Tibial artery (tissue), 4 donors: Measurements from ENCODE around the gene DPM3.
"Not testable (repeated sequence)": the region's sequence is repeated elsewhere in the genome, so short reads cannot be mapped to it uniquely, and the experiment has no call there.

Experiments used
- DNase-seq, 2 donors: peaks; one replicate each; pipeline ENCODE4 v3.0.0-alpha.2; 2019
- H3K27ac ChIP-seq, 2 donors: fragments of 200-600 bp; sonication (generic) in 1 of 2; 1 replicate in 1 of 2; 2 replicates in 1 of 2; pipeline ENCODE4 v1.5.1; 2018 to 2019; ENCODE audit warnings: mild to moderate bottlenecking in 1 of 2
- H3K27me3 ChIP-seq, 2 donors: fragments of 200-600 bp; sonication (generic) in 1 of 2; one replicate each; pipeline versions ENCODE4 v1.5.1 to v1.6.0; 2016 to 2019
- H3K36me3 ChIP-seq, 3 donors: fragments of 200-600 bp; sonication (generic) in 2 of 3; one replicate each; pipeline ENCODE4 v1.5.1; 2016 to 2019; ENCODE audit warnings: mild to moderate bottlenecking in 2 of 3
- H3K4me1 ChIP-seq, 4 donors: fragments of 200-600 bp; sonication (generic) in 2 of 4; 1 replicate in 3 of 4; 2 replicates in 1 of 4; pipeline ENCODE4 v1.5.1; 2016 to 2019
- H3K4me3 ChIP-seq, 2 donors: fragments of 200-600 bp; sonication (generic) in 1 of 2; 1 replicate in 1 of 2; 2 replicates in 1 of 2; pipeline ENCODE4 v1.5.1; 2018 to 2019; ENCODE audit warnings: mild to moderate bottlenecking in 2 of 2
- H3K9me3 ChIP-seq, 3 donors: fragments of 200-600 bp; sonication (generic) in 1 of 3; one replicate each; pipeline ENCODE4 v1.5.1; 2016 to 2019
- CTCF ChIP-seq, 2 experiments: fragments of 200-600 bp in 1 of 2; fragments of 450-650 bp in 1 of 2; IDR thresholded peaks; one replicate each; pipeline ENCODE4 v1.5.1; 2017 to 2019; ENCODE audit warnings: antibody characterized with exemption in 2 of 2, mild to moderate bottlenecking in 1 of 2, moderate library complexity in 1 of 2
- intact Hi-C: fragments of 100-400 bp; cut with DNase I; formaldehyde crosslinking; loops from one replicate; pipeline ENCODE4 v1.15.0; 2023; ENCODE audit warnings: low total_unique reads

Gene DPM3

GRCh38 chr1:155120253-155120652 lies 20.1 kb downstream of the DPM3 start:
- no peak for TF ChIP-seq CTCF (IDR thresholded peaks at IDR 0.05)
- no peaks in the 10 kb centered on the region for H3K36me3 ChIP-seq
- no peak for DNase-seq
- peaks cover 0 to 20% of the 10 kb centered on the region in 2 donors for H3K27me3 ChIP-seq
- intact Hi-C loops: no loop called here
- H3K9me3 ChIP-seq: no peaks in the 10 kb centered on the region
- H3K4me1 ChIP-seq: peaks cover 0 to 9% (median 0%) of the 10 kb centered on the region in 4 donors
- H3K4me3 ChIP-seq: no peak overlapping the region
- no peak overlapping the region for H3K27ac ChIP-seq

- H3K9me3 ChIP-seq, DNase-seq, H3K36me3 ChIP-seq, H3K27ac ChIP-seq, intact Hi-C loops, H3K4me3 ChIP-seq, H3K4me1 ChIP-seq: not testable (repeated sequence)
- H3K27me3 ChIP-seq: peaks cover 0 to 22% of the 10 kb centered on the region in 2 donors
Observed at GRCh38 chr1:155118090-155118489, 22.2 kb downstream of the DPM3 start.

- intact Hi-C loops: no loop called here
- DNase-seq: no peak
- Histone ChIP-seq H3K27me3 (peaks cover 0 to 25% of the 10 kb centered on the region in 2 donors), H3K4me3 (no peak overlapping the region), H3K9me3 (no peaks in the 10 kb centered on the region), H3K36me3 (no peaks in the 10 kb centered on the region), H3K27ac (no peak overlapping the region), H3K4me1 (no peaks in the 10 kb centered on the region)
- no peak for TF ChIP-seq CTCF (IDR thresholded peaks at IDR 0.05)
Observed at GRCh38 chr1:155117610-155118009, 22.7 kb downstream of the DPM3 start.

GRCh38 chr1:155116113-155116764 lies 24.1 kb downstream of the DPM3 start:
- intact Hi-C loops: no loop called here
- Histone ChIP-seq H3K27ac (no peak overlapping the region), H3K36me3 (no peaks in the 10 kb centered on the region), H3K27me3 (peaks cover 0 to 28% of the 10 kb centered on the region in 2 donors), H3K4me3 (no peak overlapping the region), H3K9me3 (no peaks in the 10 kb centered on the region), H3K4me1 (no peaks in the 10 kb centered on the region)
- no peak for TF ChIP-seq CTCF (IDR thresholded peaks at IDR 0.05)
- no peak for DNase-seq

GRCh38 chr1:155113450-155113980 lies 26.8 kb downstream of the DPM3 start:
- Histone ChIP-seq H3K9me3 (no peaks in the 10 kb centered on the region), H3K27ac (no peak overlapping the region), H3K4me3 (no peak overlapping the region), H3K36me3 (no peaks in the 10 kb centered on the region), H3K4me1 (no peaks in the 10 kb centered on the region), H3K27me3 (peaks cover 0 to 25% of the 10 kb centered on the region in 2 donors)
- TF ChIP-seq CTCF (IDR thresholded peaks at IDR 0.05): no peak
- intact Hi-C loops: no loop called here
- DNase-seq: no peak

GRCh38 chr1:155110826-155111225 lies 29.5 kb downstream of the DPM3 start:
- H3K4me1 ChIP-seq: no peaks in the 10 kb centered on the region
- H3K4me3 ChIP-seq: no peak overlapping the region
- H3K36me3 ChIP-seq: no peaks in the 10 kb centered on the region
- no peak for TF ChIP-seq CTCF (IDR thresholded peaks at IDR 0.05)
- intact Hi-C loops: no loop called here
- H3K27me3 ChIP-seq: peaks cover 0 to 12% of the 10 kb centered on the region in 2 donors
- no peak overlapping the region for H3K27ac ChIP-seq
- no peaks in the 10 kb centered on the region for H3K9me3 ChIP-seq
- DNase-seq: no peak
